Mesenteric fat pad (tissue), 1 donor: ENCODE measurements around the gene TSHZ2. TPM values are rescaled to one million over a fixed set of nuclear protein-coding genes. Genes with fewer than 3 reads are reported as not detected.
"Not testable (repeated sequence)": the region's sequence is repeated elsewhere in the genome, so short reads cannot be mapped to it uniquely, and the experiment has no call there.

ENCODE experiments used
- DNase-seq: peaks from one replicate; pipeline ENCODE4 v3.0.0-alpha.2; 2020; ENCODE audit warnings: low spot score
- total RNA-seq: library from RNA; stranded (reverse); fragmentation: NEBNext Ultra II Directional; extraction: Animal tissue kit (Norgen Biotek cat#: 25700); gene quantifications from one replicate; pipeline ENCODE4 v1.2.1, GENCODE V29; 2021
- donor health status: DM: yes; HTN: yes; CAD: no.

The TSHZ2 gene
- total RNA-seq, 1 donor from 2014 or later: 60.5 TPM

GRCh38 chr20:53522026-53522425, 549.9 kb downstream of the TSHZ2 start:
- no peak for DNase-seq

- peak; percentile 59 for DNase-seq
Measured at GRCh38 chr20:53522696-53523095, 550.5 kb downstream of the TSHZ2 start.

DNA sequence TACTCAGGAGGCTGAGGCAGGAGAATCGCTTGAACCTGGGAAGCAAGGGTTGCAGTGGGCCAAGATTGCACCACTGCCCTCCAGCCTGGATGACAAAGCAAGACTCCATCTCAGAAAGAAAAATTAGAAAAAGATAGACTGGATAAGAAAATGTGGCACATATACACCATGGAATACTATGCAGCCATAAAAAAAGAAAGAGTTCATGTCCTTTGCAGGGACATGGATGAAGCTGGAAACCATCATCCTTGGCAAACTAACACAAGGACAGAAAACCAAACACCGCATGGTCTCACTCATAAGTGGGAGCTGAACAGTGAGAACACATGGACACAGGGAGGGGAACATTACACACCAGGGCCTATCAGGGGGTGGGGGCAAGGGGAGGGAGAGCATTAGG, 551.5 kb downstream of the TSHZ2 start:
- not testable (repeated sequence) for DNase-seq

GRCh38 chr20:53524589-53525312, 552.6 kb downstream of the TSHZ2 start:
- no peak for DNase-seq

DNA sequence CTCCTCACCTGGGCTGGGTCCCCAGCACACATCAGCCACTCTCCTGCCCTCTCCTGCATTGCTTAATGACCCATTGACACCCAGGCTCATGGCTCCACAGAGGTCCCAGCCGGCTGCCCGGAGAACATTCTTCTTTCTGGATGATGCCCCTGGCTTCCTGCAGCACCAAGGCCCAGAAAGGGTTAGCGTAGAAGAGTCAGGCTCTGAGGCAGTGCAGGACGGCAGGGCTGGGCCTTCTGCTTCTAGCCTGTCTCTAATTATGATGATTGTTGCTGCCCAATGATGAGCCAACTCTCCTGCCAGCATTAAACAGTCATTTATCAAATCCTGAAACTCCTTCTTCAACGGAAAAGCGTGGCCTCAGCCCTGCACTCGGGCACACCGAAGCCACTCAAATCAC, 555.0 kb downstream of the TSHZ2 start:
- peak; percentile 82 for DNase-seq

- DNase-seq: peak; percentile 16
Measured at GRCh38 chr20:53529658-53530057, 557.5 kb downstream of the TSHZ2 start.

GRCh38 chr20:53530440-53530839, 558.3 kb downstream of the TSHZ2 start:
- no peak for DNase-seq

DNA sequence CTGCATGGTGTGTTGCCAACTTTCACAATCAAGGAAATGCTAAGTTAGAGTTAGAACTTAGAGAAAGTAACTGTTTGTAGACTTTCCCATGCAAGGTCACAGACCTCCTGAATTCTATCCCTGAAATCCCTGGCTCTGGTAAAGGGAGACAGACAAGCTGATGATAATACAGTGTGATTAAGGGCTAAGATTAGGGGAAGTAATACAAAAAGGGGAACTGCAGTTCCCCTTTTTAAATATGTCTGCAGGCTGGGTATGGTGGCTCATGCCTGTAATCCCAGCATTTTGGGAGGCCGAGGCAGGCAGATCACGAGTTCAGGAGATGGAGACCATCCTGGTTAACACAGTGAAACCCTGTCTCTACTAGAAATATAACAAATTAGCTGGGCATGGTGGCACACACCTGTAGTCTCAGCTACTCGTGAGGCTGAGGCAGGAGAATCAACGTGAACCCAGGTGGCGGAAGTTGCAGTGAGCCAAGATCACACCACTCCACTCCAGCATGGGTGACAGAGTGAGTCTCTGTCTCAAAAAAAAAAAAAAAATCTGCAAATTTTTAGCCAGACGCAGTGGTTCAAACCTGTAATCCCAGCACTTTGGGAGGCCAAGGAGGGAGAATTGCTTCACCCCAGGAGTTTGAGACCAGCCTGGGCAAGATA, 560.6 kb downstream of the TSHZ2 start:
- not testable (repeated sequence) for DNase-seq

DNA sequence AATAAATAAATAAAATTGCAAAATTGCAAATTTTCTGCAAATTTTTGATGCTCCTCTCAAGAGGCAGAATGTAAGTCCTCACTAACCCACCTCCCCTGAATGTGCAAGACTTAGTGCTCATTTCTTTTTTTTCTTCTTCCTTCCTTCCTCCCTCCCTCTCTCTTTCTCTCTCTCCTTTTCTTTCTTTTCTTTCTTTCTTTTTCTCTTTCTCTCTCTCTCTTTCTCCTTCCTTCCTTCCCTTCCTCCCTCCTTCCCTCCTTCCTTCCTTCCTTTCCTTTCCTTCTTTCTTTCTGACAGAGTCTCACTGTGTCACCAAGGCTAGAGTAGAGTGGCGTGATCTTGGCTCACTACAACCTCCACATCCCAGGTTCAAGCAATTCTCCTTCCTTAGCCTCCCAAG, 561.3 kb downstream of the TSHZ2 start:
- DNase-seq: no peak

GRCh38 chr20:53534037-53534436, 561.9 kb downstream of the TSHZ2 start:
- no peak for DNase-seq

- DNase-seq: no peak
Measured at GRCh38 chr20:53535878-53536277, 563.7 kb downstream of the TSHZ2 start.

- not testable (repeated sequence) for DNase-seq
Measured at GRCh38 chr20:53536382-53536781, 564.2 kb downstream of the TSHZ2 start.

- DNase-seq: no peak
Measured at GRCh38 chr20:53539516-53539915, 567.4 kb downstream of the TSHZ2 start.
